Loucy (cell line): ENCODE measurements around the gene RPL29.
"Not testable (repeated sequence)": the region's sequence is repeated elsewhere in the genome, so short reads cannot be mapped to it uniquely, and the experiment has no call there.

Experiments
- H2AFZ ChIP-seq: fragments of 200-600 bp; sonication (generic); 2 replicates; pipeline ENCODE4 v1.6.0; 2016; ENCODE audit warnings: antibody characterized with exemption, mild to moderate bottlenecking, low read length, moderate library complexity
- H3F3A ChIP-seq: fragments of 200-600 bp; 2 replicates; pipeline ENCODE4 v1.6.0; 2016; ENCODE audit warnings: antibody characterized with exemption, low read depth, mild to moderate bottlenecking
- H3K27me3 ChIP-seq: fragments of 200-600 bp; sonication (generic); 2 replicates; pipeline ENCODE4 v1.6.1; 2014; ENCODE audit warnings: low read length, mild to moderate bottlenecking; ENCODE audit not compliant: insufficient read depth, poor library complexity, severe bottlenecking
- H3K36me3 ChIP-seq: fragments of 200-600 bp; sonication (generic); 2 replicates; pipeline ENCODE4 v1.6.1; 2016; ENCODE audit warnings: low read length; ENCODE audit not compliant: insufficient read depth
- H3K4me1 ChIP-seq: fragments of 200-600 bp; sonication (generic); 2 replicates; pipeline ENCODE4 v1.5.1; 2014; ENCODE audit warnings: low read length, mild to moderate bottlenecking; ENCODE audit not compliant: insufficient read depth, poor library complexity, severe bottlenecking
- H3K4me2 ChIP-seq: fragments of 200-600 bp; sonication (generic); 2 replicates; pipeline ENCODE4 v1.6.0; 2014; ENCODE audit warnings: antibody characterized with exemption, low read length, low read depth, mild to moderate bottlenecking; ENCODE audit not compliant: poor library complexity, severe bottlenecking
- H3K4me3 ChIP-seq: fragments of 200-600 bp; sonication (generic); 2 replicates; pipeline ENCODE4 v1.5.1; 2014; ENCODE audit warnings: low read length, mild to moderate bottlenecking, mixed read lengths; ENCODE audit not compliant: poor library complexity, severe bottlenecking
- H3K79me2 ChIP-seq: fragments of 200-600 bp; sonication (generic); 2 replicates; pipeline ENCODE4 v1.6.1; 2014; ENCODE audit warnings: low read length; ENCODE audit not compliant: insufficient read depth
- H3K9ac ChIP-seq: fragments of 200-600 bp; sonication (generic); 2 replicates; pipeline ENCODE4 v1.6.0; 2014; ENCODE audit warnings: mild to moderate bottlenecking, low read depth, low read length, moderate library complexity; ENCODE audit not compliant: poor library complexity, severe bottlenecking
- H3K9me2 ChIP-seq: fragments of 200-600 bp; sonication (generic); replicated peaks from 2 replicates; pipeline ENCODE4 v1.6.1; 2016; ENCODE audit warnings: low read depth, low read length, mixed read lengths
- H3K9me3 ChIP-seq: fragments of 200-600 bp; sonication (generic); 2 replicates; pipeline ENCODE4 v1.6.1; 2014; ENCODE audit warnings: mild to moderate bottlenecking, antibody characterized with exemption, low read length, low read depth; ENCODE audit not compliant: insufficient read depth
- H4K20me1 ChIP-seq: fragments of 200-600 bp; sonication (generic); 2 replicates; pipeline ENCODE4 v1.6.0; 2014; ENCODE audit warnings: antibody characterized with exemption, low read length, mild to moderate bottlenecking; ENCODE audit not compliant: insufficient read depth, poor library complexity, severe bottlenecking
- CTCF ChIP-seq: fragments of 200-600 bp; sonication (generic); conservative IDR thresholded peaks from 2 replicates; pipeline ENCODE4 v1.5.1; 2014; ENCODE audit warnings: mild to moderate bottlenecking, antibody characterized with exemption, low read length
- EZH2phosphoT487 ChIP-seq: fragments of 200-600 bp; IDR thresholded peaks from 2 replicates; pipeline ENCODE4 v1.6.1; 2018; ENCODE audit warnings: antibody characterized with exemption, mild to moderate bottlenecking, moderate library complexity, borderline replicate concordance

The RPL29 gene

DNA sequence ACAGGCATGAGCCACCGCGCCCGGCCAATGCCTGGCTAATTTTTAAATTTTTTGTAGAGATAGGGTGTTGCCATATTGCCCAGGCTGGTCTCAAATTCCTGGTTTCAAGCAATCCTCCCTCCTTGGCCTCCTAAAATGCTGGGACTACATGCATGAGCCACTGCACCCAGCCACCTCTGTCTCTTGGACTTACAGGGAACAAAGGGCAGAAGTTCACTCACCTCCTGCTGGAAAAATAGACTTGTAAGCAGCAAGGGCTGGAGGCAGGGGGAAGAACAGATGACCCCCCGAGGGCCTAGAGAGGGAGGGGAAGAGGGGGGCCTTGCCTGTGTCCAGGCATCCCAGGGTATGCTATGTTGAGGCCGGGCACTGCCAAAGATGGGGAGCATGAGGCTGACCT, 38.5 kb upstream of the RPL29 start:
- Histone ChIP-seq H3K4me2 (no peak overlapping the region), H3K9ac (no peak overlapping the region), H4K20me1 (no peaks in the 10 kb centered on the region), H3K4me3 (no peak overlapping the region), H2AFZ (no peak overlapping the region), H3K4me1 (no peaks in the 10 kb centered on the region), H3F3A (no peaks in the 10 kb centered on the region), H3K27me3 (no peaks in the 10 kb centered on the region), H3K36me3 (no peaks in the 10 kb centered on the region), H3K79me2 (no peaks in the 10 kb centered on the region), H3K9me3 (no peaks in the 10 kb centered on the region), H3K9me2 (no peaks in the 10 kb centered on the region)
- TF ChIP-seq CTCF (no peak), EZH2phosphoT487 (no peak)

- not testable (repeated sequence) for H3K9ac ChIP-seq, H3K4me2 ChIP-seq, H3K4me1 ChIP-seq, H3K79me2 ChIP-seq, H2AFZ ChIP-seq, H3K36me3 ChIP-seq, H3K9me3 ChIP-seq, H3F3A ChIP-seq, H3K4me3 ChIP-seq, H3K9me2 ChIP-seq, H3K27me3 ChIP-seq, H4K20me1 ChIP-seq
Observed at GRCh38 chr3:52033748-52034147, 38.1 kb upstream of the RPL29 start.

DNA sequence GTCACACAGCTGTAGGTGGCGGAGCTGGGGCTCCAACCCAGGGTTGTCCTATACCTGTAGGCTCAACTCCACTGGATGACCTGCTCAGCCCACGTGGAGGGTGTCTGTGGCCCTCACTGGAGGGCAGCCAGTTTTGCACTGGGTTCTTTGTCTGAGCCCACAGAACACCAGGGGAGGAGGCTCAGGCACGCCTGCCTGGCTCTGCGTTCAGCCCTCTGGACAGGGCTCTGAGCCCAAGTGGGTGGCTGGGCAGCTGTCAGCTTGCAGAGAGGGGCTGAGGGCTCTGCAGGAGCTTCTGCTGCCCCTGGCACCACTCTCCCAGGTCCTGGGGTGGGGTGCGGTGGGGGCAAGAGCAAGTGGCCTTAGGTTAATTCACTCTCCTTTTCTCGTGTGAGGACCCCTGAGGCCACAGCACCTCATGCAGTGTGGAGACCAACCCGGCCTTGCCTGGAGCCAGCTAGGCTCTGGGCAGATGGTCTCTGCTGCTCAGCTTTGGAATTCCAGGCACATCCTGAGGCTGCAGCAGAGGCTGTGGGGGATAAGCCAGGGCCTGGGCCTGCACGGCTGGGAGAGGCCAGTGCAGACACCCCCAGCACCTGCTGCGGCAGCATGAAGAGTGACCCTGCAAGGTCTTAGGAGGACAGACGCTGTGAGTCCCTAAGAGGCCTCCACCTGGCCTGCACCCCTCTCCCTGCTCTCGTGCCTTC, 37.2 kb upstream of the RPL29 start:
- H3K4me2 ChIP-seq, result no peak overlapping the region

More for the DNA sequence above, 37.2 kb upstream of the RPL29 start:
- H2AFZ ChIP-seq, result no peak overlapping the region
- H3F3A ChIP-seq, result no peaks in the 10 kb centered on the region
- H3K27me3 ChIP-seq, result no peaks in the 10 kb centered on the region
- H3K9me3 ChIP-seq, result no peaks in the 10 kb centered on the region
- H3K4me3 ChIP-seq, result no peak overlapping the region
- H3K9me2 ChIP-seq, result no peaks in the 10 kb centered on the region
- no peaks in the 10 kb centered on the region for H4K20me1 ChIP-seq
- H3K36me3 ChIP-seq, result no peaks in the 10 kb centered on the region
- TF ChIP-seq CTCF (no peak), EZH2phosphoT487 (no peak)
- no peaks in the 10 kb centered on the region for H3K79me2 ChIP-seq
- H3K4me1 ChIP-seq, result no peaks in the 10 kb centered on the region
- no peak overlapping the region for H3K9ac ChIP-seq
